Measurements from ENCODE around the gene TBC1D22A.

TBC1D22A gene

GRCh38 chr22:46798041-46798365 is 35.6 kb downstream of the TBC1D22A start:
- Histone ChIP-seq H3K79me2 (ENCODE audit: low read length) (peaks cover 86% of the 10 kb centered on the region), H3K9ac (ENCODE audit: low read length) (no peak overlapping the region), H3K4me1 (ENCODE audit: low read length) (peaks cover 38% of the 10 kb centered on the region), H2AFZ (ENCODE audit: low read depth, low read length) (no peak overlapping the region), H3K36me3 (replicated peaks; ENCODE audit: low read depth, low read length) (peaks cover 77% of the 10 kb centered on the region), H3K4me2 (ENCODE audit: low read length) (no peak overlapping the region), H3K4me3 (ENCODE audit: low read length) (no peak overlapping the region), H3K27me3 (ENCODE audit: low read depth, low read length) (no peaks in the 10 kb centered on the region), H3K27ac (ENCODE audit: low read length) (no peak overlapping the region), H4K20me1 (ENCODE audit: insufficient read depth, low read length) (peaks cover 97% of the 10 kb centered on the region), H3K9me3 (ENCODE audit: insufficient read depth, low read length) (no peaks in the 10 kb centered on the region)
- TF ChIP-seq CTCF (IDR thresholded peaks at IDR 0.05; ENCODE audit: low read depth, low read length) (no peak), EZH2phosphoT487 (IDR thresholded peaks at IDR 0.05; ENCODE audit: low read depth) (no peak)

GRCh38 chr22:46798366-46799350 is 36.2 kb downstream of the TBC1D22A start:
- Histone ChIP-seq H3K9ac (ENCODE audit: low read length) (no peak overlapping the region), H2AFZ (ENCODE audit: low read depth, low read length) (no peak overlapping the region), H4K20me1 (ENCODE audit: insufficient read depth, low read length) (peaks cover 98% of the 10 kb centered on the region), H3K4me1 (ENCODE audit: low read length) (peaks cover 43% of the 10 kb centered on the region), H3K4me3 (ENCODE audit: low read length) (no peak overlapping the region), H3K9me3 (ENCODE audit: insufficient read depth, low read length) (no peaks in the 10 kb centered on the region), H3K36me3 (replicated peaks; ENCODE audit: low read depth, low read length) (peaks cover 73% of the 10 kb centered on the region), H3K4me2 (ENCODE audit: low read length) (no peak overlapping the region), H3K27me3 (ENCODE audit: low read depth, low read length) (no peaks in the 10 kb centered on the region), H3K27ac (ENCODE audit: low read length) (no peak overlapping the region), H3K79me2 (ENCODE audit: low read length) (peaks cover 86% of the 10 kb centered on the region)
- TF ChIP-seq EZH2phosphoT487 (IDR thresholded peaks at IDR 0.05; ENCODE audit: low read depth) (no peak), CTCF (IDR thresholded peaks at IDR 0.05; ENCODE audit: low read depth, low read length) (peak; percentile 94)

GRCh38 chr22:46799626-46800025 is 37.2 kb downstream of the TBC1D22A start:
- H2AFZ ChIP-seq (ENCODE audit: low read depth, low read length): no peak overlapping the region
- H3K4me1 ChIP-seq (ENCODE audit: low read length): peaks cover 46% of the 10 kb centered on the region
- H3K36me3 ChIP-seq (replicated peaks; ENCODE audit: low read depth, low read length): peaks cover 75% of the 10 kb centered on the region
- no peak overlapping the region for H3K4me2 ChIP-seq (ENCODE audit: low read length)
- no peak for TF ChIP-seq EZH2phosphoT487 (IDR thresholded peaks at IDR 0.05; ENCODE audit: low read depth)
- TF ChIP-seq CTCF (IDR thresholded peaks at IDR 0.05; ENCODE audit: low read depth, low read length): no peak
- no peak overlapping the region for H3K4me3 ChIP-seq (ENCODE audit: low read length)
- H3K9me3 ChIP-seq (ENCODE audit: insufficient read depth, low read length): no peaks in the 10 kb centered on the region
- H4K20me1 ChIP-seq (ENCODE audit: insufficient read depth, low read length): peaks cover 98% of the 10 kb centered on the region
- no peak overlapping the region for H3K9ac ChIP-seq (ENCODE audit: low read length)
- H3K79me2 ChIP-seq (ENCODE audit: low read length): peaks cover 86% of the 10 kb centered on the region
- no peak overlapping the region for H3K27ac ChIP-seq (ENCODE audit: low read length)
- H3K27me3 ChIP-seq (ENCODE audit: low read depth, low read length): no peaks in the 10 kb centered on the region

- peaks cover 43% of the 10 kb centered on the region for H3K4me1 ChIP-seq (ENCODE audit: low read length)
- no peak for TF ChIP-seq EZH2phosphoT487 (IDR thresholded peaks at IDR 0.05; ENCODE audit: low read depth)
- no peak for TF ChIP-seq CTCF (IDR thresholded peaks at IDR 0.05; ENCODE audit: low read depth, low read length)
- H3K79me2 ChIP-seq (ENCODE audit: low read length): peaks cover 89% of the 10 kb centered on the region
Observed at GRCh38 chr22:46800102-46800857, 37.8 kb downstream of the TBC1D22A start.

More at GRCh38 chr22:46800102-46800857, 37.8 kb downstream of the TBC1D22A start:
- H3K9me3 ChIP-seq (ENCODE audit: insufficient read depth, low read length): no peaks in the 10 kb centered on the region
- H3K9ac ChIP-seq (ENCODE audit: low read length): no peak overlapping the region
- H3K36me3 ChIP-seq (replicated peaks; ENCODE audit: low read depth, low read length): peaks cover 78% of the 10 kb centered on the region
- no peaks in the 10 kb centered on the region for H3K27me3 ChIP-seq (ENCODE audit: low read depth, low read length)
- no peak overlapping the region for H3K4me2 ChIP-seq (ENCODE audit: low read length)
- H3K27ac ChIP-seq (ENCODE audit: low read length): no peak overlapping the region
- H2AFZ ChIP-seq (ENCODE audit: low read depth, low read length): no peak overlapping the region
- H4K20me1 ChIP-seq (ENCODE audit: insufficient read depth, low read length): peaks cover 98% of the 10 kb centered on the region
- no peak overlapping the region for H3K4me3 ChIP-seq (ENCODE audit: low read length)

Measured in OCI-LY3 (cell line).